Glutamatergic neuron (in vitro differentiated cells): ENCODE measurements around the gene CCDC88B. TPM values are rescaled to one million over a fixed set of nuclear protein-coding genes. Genes with fewer than 3 reads are reported as not detected.
A peak's percentile ranks its signal among the peaks of the same experiment; 100 is the strongest.

Experiments used
- DNase-seq: peaks from one replicate; pipeline ENCODE4 v3.0.0; 2022
- H3K27ac Mint-ChIP-seq: one replicate; pipeline ENCODE4 v1.8.0; 2020; ENCODE audit warnings: mild to moderate bottlenecking, mixed read lengths, inconsistent platforms; ENCODE audit not compliant: unreplicated experiment
- H3K27me3 Mint-ChIP-seq: one replicate; pipeline ENCODE4 v1.8.0; 2020; ENCODE audit warnings: mild to moderate bottlenecking, moderate library complexity, mixed read lengths, inconsistent platforms; ENCODE audit not compliant: unreplicated experiment
- H3K36me3 Mint-ChIP-seq: one replicate; pipeline ENCODE4 v1.8.0; 2020; ENCODE audit warnings: mild to moderate bottlenecking, mixed read lengths, inconsistent platforms; ENCODE audit not compliant: unreplicated experiment
- H3K4me1 Mint-ChIP-seq: one replicate; pipeline ENCODE4 v1.8.0; 2020; ENCODE audit warnings: mild to moderate bottlenecking, low read depth, mixed read lengths, inconsistent platforms; ENCODE audit not compliant: unreplicated experiment
- H3K4me3 Mint-ChIP-seq: one replicate; pipeline ENCODE4 v1.8.0; 2020; ENCODE audit warnings: mild to moderate bottlenecking, mixed read lengths, inconsistent platforms; ENCODE audit not compliant: unreplicated experiment
- H3K9me3 Mint-ChIP-seq: one replicate; pipeline ENCODE4 v1.8.0; 2020; ENCODE audit warnings: mild to moderate bottlenecking, moderate library complexity, mixed read lengths, inconsistent platforms; ENCODE audit not compliant: unreplicated experiment
- total RNA-seq: library from RNA; stranded (reverse); fragmentation: NEBNext Ultra II Directional; extraction: Animal tissue kit (Norgen Biotek cat#: 25700); gene quantifications from one replicate; pipeline ENCODE4 v1.2.1, GENCODE V29; 2021; ENCODE audit not compliant: unreplicated experiment
- TF ChIP-seq, protein P1 (sequence below): fragments of 200-600 bp; sonication (generic); IDR thresholded peaks from one replicate; pipeline ENCODE4 v1.5.0; 2021; ENCODE audit not compliant: partially characterized antibody, unreplicated experiment

Gene CCDC88B
- total RNA-seq, 1 donor from 2014 or later: 83.6 TPM

DNA sequence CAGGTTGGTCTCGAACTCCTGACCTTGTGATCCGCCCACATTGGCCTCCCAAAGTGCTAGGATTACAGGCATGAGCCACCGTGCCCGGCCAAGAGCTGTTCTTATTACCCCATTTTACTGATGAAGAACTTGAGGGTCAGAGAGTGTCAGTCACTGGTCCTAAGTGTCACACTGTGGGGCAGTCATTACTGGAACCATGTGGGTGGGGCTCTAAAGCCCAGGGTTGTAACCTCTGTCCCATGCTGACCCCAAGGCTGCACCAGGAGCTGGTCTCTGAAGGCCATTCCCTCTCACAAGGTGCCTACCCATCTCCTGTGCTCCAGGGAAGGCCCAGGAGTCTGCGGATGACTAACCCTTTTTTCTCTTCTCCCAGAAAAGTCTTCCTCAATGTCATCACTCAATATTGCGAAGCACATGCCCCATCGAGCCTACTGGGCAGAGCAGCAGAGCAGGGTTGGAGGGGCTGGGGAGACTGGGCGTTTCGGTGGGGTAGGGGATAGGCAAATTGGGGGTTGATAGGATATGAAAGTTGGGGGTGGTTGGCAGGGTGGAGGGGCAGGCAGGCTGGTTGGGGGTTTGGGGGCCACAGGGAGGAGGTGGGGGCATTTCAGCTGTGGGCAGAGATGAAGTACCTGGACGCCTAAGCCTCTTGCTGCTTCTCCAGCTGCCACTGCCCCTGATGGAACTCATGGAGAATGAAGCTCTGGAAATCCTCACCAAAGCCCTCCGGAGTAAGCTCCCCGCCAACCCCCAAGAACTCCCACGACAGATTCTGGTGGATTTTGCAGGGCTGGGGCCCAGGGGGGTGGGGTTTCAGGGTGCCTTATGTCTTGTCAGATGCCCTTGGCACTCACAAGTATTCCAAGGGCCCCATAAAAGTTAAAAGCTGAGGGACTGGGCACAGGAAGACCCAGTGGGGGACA lies 36.6 kb upstream of the CCDC88B start:
- no peak for DNase-seq
- Mint-ChIP-seq H3K27me3 (peaks cover 16% of the 10 kb centered on the region), H3K27ac (no peak overlapping the region), H3K4me1 (peaks cover 4% of the 10 kb centered on the region), H3K9me3 (peaks cover 4% of the 10 kb centered on the region), H3K36me3 (no peaks in the 10 kb centered on the region), H3K4me3 (peak overlapping the region; percentile 84)
- TF ChIP-seq, protein P1, sequence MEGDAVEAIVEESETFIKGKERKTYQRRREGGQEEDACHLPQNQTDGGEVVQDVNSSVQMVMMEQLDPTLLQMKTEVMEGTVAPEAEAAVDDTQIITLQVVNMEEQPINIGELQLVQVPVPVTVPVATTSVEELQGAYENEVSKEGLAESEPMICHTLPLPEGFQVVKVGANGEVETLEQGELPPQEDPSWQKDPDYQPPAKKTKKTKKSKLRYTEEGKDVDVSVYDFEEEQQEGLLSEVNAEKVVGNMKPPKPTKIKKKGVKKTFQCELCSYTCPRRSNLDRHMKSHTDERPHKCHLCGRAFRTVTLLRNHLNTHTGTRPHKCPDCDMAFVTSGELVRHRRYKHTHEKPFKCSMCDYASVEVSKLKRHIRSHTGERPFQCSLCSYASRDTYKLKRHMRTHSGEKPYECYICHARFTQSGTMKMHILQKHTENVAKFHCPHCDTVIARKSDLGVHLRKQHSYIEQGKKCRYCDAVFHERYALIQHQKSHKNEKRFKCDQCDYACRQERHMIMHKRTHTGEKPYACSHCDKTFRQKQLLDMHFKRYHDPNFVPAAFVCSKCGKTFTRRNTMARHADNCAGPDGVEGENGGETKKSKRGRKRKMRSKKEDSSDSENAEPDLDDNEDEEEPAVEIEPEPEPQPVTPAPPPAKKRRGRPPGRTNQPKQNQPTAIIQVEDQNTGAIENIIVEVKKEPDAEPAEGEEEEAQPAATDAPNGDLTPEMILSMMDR: no peak

DNA sequence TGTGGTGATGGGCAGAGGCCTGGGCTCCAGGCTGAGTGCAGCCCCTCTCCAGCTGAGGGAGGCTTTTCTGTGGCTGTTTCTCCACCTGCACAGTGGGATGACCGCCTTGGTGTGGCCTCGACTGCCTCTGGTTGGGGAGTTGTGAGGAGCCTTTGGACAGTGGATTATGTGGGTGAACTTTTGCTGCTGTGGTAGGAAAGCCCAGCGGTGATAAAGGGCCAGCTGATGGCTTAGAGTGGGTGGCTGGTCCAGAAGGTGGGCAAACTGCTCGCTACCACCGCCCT lies 36.0 kb upstream of the CCDC88B start:
- peaks cover 4% of the 10 kb centered on the region for H3K4me1 Mint-ChIP-seq
- TF ChIP-seq, protein P1: no peak
- peak overlapping the region; percentile 84 for H3K4me3 Mint-ChIP-seq
- H3K27ac Mint-ChIP-seq: no peak overlapping the region
- H3K36me3 Mint-ChIP-seq: no peaks in the 10 kb centered on the region
- peaks cover 11% of the 10 kb centered on the region for H3K27me3 Mint-ChIP-seq
- no peak for DNase-seq
- peaks cover 4% of the 10 kb centered on the region for H3K9me3 Mint-ChIP-seq

DNA sequence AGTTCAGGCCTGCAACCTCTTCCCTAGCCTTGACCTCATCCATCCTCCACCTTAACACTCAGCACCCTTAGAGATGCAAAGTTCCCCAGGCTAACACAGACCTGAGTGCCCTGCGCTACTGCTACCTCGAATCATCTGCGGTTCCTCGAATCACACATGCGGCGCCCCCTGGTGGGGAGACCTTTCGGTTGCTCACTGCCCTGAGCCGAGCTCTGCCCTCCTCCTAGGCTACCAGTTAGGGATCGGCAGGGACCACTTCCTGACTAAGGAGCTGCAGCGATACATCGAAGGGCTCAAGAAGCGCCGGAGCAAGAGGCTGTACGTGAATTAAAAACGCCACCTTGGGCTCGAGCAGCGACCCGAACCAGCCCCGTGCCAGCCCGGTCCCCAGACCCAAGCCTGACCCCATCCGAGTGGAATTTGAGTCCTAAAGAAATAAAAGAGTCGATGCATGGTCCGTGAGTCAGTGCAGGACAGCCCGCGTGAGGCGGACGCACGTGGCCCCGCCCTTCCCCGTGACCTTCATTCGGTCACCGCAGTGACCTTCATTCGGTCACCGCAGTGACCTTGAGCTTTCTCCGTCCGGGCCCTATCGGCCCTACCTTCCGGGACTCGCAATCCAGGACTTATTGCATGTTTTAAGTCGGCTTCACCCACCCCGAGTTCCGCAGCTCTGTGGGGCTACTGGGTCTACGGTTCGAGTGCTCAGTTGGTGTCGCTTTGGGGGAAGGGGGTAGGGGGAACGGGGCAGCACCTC lies 35.5 kb upstream of the CCDC88B start:
- H3K9me3 Mint-ChIP-seq: peaks cover 4% of the 10 kb centered on the region
- no peaks in the 10 kb centered on the region for H3K36me3 Mint-ChIP-seq
- TF ChIP-seq, protein P1: peak; percentile 93
- no peak overlapping the region for H3K27ac Mint-ChIP-seq
- H3K27me3 Mint-ChIP-seq: peaks cover 10% of the 10 kb centered on the region
- DNase-seq: peak; percentile 98
- peaks cover 4% of the 10 kb centered on the region for H3K4me1 Mint-ChIP-seq
- peak overlapping the region; percentile 84 for H3K4me3 Mint-ChIP-seq

DNA sequence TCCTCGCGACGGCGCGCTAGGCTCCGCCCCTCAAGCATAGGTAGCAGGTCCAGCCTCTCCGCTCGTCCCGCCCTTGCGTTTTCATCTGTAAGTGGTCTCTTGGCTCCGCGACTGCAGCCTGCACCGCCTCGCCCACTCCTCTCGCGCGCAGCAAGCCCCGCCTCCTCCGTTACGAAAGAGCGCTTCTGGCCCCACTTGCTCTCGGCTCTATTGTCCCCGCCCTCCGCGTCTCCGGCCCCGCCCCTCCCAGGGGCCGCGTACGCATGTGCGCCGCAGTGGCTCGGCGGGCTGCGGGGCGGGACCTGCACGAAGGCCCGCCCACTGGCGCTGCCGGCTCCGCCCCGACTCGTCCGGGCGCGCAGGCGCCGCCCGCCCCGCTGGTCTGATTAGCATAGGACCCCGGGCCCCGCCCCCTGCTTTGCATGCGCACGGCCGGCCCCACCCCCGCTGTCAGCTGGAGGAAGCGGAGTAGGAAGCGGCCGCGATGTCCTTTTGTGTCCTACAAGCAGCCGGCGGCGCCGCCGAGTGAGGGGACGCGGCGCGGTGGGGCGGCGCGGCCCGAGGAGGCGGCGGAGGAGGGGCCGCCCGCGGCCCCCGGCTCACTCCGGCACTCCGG lies 34.8 kb upstream of the CCDC88B start, which contains the start of gene ESRRA:
ESRRA (plus strand) TSS at position 450 of the 616 bp plus-strand sequence. CDS start 1,656 bp downstream, outside the sequence.
- H3K9me3 Mint-ChIP-seq: peaks cover 4% of the 10 kb centered on the region
- no peaks in the 10 kb centered on the region for H3K36me3 Mint-ChIP-seq
- peak within 1 kb of the TSS; percentile 62 for H3K27ac Mint-ChIP-seq
- H3K4me3 Mint-ChIP-seq: peak within 1 kb of the TSS; percentile 91
- TF ChIP-seq, protein P1: no peak
- peaks cover 9% of the 10 kb centered on the region for H3K27me3 Mint-ChIP-seq
- peaks cover 4% of the 10 kb centered on the region for H3K4me1 Mint-ChIP-seq
- peak; percentile 100 for DNase-seq
